Cardiac muscle cell (in vitro differentiated cells and primary cell): Measurements from ENCODE around the gene SLC45A2. TPM values are rescaled to one million over a fixed set of nuclear protein-coding genes. Genes with fewer than 3 reads are reported as not detected.

Experiments used
- DNase-seq, 2 donors: peaks; one replicate each; pipeline versions ENCODE4 v3.0.0 to v3.0.0-alpha.2; 2010 to 2017; ENCODE audit warnings: low read depth in 1 of 2, low spot score in 1 of 2
- H3K27ac ChIP-seq: fragments of 200-600 bp; sonication (generic); 2 replicates; pipeline ENCODE4 v1.5.1; 2016
- H3K27me3 ChIP-seq: fragments of 200-600 bp; sonication (generic); 2 replicates; pipeline ENCODE4 v1.6.0; 2016; ENCODE audit warnings: control low read depth
- H3K36me3 ChIP-seq: fragments of 200-600 bp; sonication (generic); 2 replicates; pipeline ENCODE4 v1.5.1; 2016; ENCODE audit warnings: control low read depth
- H3K4me1 ChIP-seq: fragments of 200-600 bp; sonication (generic); 2 replicates; pipeline ENCODE4 v1.8.1; 2017; ENCODE audit warnings: low read depth, mild to moderate bottlenecking, mixed run types
- H3K4me3 ChIP-seq: fragments of 200-600 bp; sonication (generic); 2 replicates; pipeline ENCODE4 v1.5.1; 2016; ENCODE audit warnings: mild to moderate bottlenecking
- H3K9me3 ChIP-seq: fragments of 200-600 bp; sonication (generic); 2 replicates; pipeline ENCODE4 v1.5.1; 2017; ENCODE audit warnings: low read depth, mild to moderate bottlenecking, control low read depth
- polyA plus RNA-seq: library from polyadenylated mRNA; unstranded; fragments of >200 nt; fragmentation: Nextera tagmentation; extraction: Ambion mirVana; gene quantifications from 2 replicates; pipeline ENCODE4 v1.2.1, GENCODE V29; 2016
- total RNA-seq: library from RNA; depleted of rRNA; stranded (reverse); fragments of >200 nt; gene quantifications from 2 replicates; pipeline ENCODE4 v1.2.3, GENCODE V29; 2016
- TF ChIP-seq, protein P1 (sequence below): IDR thresholded peaks from 2 replicates; pipeline ENCODE4 v1.5.1; 2012; ENCODE audit warnings: low read depth, mild to moderate bottlenecking, low read length

The SLC45A2 gene
- total and polyA plus RNA-seq, 2 experiments from 2014 or later = 0.32 TPM; not detected in 1

DNA sequence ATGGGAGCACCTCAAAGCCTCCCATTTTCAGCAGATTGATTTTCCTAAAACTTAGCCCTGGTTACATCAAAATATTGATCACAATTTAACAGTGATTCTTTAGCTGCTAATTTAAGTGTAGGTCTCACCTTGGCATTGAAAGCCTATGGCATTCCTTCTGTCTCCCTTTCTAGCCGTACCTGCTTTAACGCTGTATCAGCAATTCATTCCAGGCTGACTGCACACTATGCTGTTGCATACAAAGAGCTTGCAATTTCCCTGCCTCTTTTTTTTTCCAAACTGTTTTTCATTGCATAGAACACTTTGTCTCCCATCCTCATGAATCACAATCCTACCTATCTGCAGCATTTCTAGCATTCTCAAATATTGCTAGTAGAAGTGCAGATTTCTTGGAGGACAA is 32.3 kb upstream of the SLC45A2 start:
- Histone ChIP-seq H3K27ac (no peak overlapping the region), H3K9me3 (no peaks in the 10 kb centered on the region), H3K4me1 (no peaks in the 10 kb centered on the region), H3K27me3 (no peaks in the 10 kb centered on the region), H3K36me3 (no peaks in the 10 kb centered on the region), H3K4me3 (no peak overlapping the region)
- TF ChIP-seq, protein P1, sequence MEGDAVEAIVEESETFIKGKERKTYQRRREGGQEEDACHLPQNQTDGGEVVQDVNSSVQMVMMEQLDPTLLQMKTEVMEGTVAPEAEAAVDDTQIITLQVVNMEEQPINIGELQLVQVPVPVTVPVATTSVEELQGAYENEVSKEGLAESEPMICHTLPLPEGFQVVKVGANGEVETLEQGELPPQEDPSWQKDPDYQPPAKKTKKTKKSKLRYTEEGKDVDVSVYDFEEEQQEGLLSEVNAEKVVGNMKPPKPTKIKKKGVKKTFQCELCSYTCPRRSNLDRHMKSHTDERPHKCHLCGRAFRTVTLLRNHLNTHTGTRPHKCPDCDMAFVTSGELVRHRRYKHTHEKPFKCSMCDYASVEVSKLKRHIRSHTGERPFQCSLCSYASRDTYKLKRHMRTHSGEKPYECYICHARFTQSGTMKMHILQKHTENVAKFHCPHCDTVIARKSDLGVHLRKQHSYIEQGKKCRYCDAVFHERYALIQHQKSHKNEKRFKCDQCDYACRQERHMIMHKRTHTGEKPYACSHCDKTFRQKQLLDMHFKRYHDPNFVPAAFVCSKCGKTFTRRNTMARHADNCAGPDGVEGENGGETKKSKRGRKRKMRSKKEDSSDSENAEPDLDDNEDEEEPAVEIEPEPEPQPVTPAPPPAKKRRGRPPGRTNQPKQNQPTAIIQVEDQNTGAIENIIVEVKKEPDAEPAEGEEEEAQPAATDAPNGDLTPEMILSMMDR = no peak
- no peak for DNase-seq

DNA sequence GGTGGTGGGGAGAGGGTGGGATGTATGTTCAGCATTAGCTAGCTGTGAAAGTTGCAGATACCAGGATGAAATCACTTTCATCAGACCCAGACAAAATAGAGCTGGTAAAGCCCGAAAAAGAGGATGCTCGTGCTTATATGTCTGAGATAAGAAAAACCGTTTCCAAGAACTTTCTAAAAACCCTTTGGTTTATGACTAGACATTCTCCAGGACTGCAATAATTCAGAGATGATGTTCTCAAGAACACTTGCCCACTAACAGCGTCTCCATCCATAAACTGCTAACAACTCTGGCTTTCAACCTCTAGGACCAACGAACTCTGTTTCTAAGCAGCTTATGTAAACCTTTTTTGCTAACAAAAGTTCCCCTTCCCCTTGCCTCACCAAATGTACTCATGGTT is 31.7 kb upstream of the SLC45A2 start:
- no peaks in the 10 kb centered on the region for H3K9me3 ChIP-seq
- DNase-seq = no peak
- TF ChIP-seq, protein P1 = no peak

DNA sequence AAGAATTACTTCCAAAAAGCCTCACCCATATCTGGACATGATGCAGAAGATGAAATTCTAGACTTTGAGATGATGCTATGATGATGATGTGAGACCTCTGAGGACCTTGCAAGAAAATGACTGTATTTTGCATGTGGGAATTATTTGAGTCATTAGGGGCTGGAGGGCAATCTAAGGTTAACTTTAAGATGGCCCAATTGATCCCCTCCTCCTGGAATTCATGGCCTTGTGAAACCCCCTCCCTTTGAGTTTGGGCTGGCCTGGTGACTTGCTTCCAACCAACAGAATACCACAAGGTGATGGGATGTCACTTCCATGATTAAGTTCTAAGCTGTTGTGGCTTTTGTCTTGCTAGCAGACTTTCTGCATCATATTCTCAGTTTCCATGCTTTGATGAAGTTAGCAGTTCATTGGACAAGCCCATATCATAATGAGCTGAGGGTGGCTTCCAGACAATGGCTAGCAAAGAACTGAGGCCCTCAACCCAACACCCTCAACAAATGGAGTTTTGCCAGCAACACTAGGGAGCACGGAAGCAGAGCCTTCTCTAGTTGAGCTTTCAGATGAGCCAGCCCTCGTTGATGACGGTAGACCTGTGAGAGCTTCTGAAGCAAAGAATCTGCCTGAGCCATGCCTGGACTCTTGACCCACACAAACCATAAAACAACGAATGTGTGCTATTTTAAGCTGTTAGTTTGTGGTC is 30.8 kb upstream of the SLC45A2 start:
- no peak for DNase-seq
- H3K27me3 ChIP-seq = no peaks in the 10 kb centered on the region
- H3K27ac ChIP-seq = no peak overlapping the region
- H3K9me3 ChIP-seq = no peaks in the 10 kb centered on the region
- no peak overlapping the region for H3K4me3 ChIP-seq
- TF ChIP-seq, protein P1 = no peak
- no peaks in the 10 kb centered on the region for H3K4me1 ChIP-seq
- no peaks in the 10 kb centered on the region for H3K36me3 ChIP-seq

More for the DNA sequence above, 31.7 kb upstream of the SLC45A2 start:
- Histone ChIP-seq H3K4me1 (no peaks in the 10 kb centered on the region), H3K27me3 (no peaks in the 10 kb centered on the region), H3K36me3 (no peaks in the 10 kb centered on the region), H3K27ac (no peak overlapping the region), H3K4me3 (no peak overlapping the region)

DNA sequence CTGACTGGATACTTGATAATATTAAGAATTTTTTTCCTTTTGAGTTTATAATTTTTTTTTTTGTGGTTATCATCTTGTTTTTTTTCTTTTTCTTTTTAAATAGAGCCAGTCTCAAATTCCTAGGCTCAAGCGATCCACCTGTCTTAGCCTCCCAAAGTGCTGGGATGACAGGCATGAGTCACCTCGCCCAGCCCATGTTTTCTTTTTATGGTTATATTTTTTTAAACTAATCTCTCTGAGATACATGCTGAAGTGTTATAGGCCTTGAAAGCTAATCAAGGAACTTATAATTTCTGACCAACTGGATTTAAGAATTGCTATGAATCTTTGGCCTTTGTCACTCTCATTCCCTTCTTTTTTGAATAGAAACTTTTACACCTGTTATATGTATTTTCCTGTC is 30.1 kb upstream of the SLC45A2 start:
- Histone ChIP-seq H3K27ac (no peak overlapping the region), H3K27me3 (no peaks in the 10 kb centered on the region), H3K4me3 (no peak overlapping the region), H3K9me3 (no peaks in the 10 kb centered on the region), H3K4me1 (no peaks in the 10 kb centered on the region), H3K36me3 (no peaks in the 10 kb centered on the region)
- TF ChIP-seq, protein P1 = no peak
- no peak for DNase-seq

DNA sequence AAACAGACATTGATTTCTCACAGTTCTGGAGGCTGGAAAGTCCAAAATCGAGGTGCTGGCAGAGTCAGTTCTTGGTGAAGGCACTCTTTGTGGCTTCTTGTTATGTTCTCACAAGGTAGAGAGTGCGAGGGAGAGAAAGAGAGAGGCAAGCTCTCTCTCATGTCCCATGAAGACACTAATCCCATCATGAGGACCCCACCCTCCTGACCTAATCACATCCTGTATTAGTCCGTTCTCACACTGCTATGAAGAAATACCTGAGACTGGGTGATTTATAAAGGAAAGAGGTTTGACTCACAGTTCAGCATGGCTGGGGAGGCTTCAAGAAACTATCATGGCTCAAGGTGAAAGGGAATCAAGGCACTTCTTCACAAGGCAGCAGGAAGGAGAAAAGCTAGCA is 29.1 kb upstream of the SLC45A2 start:
- H3K4me3 ChIP-seq = no peak overlapping the region
- no peak for DNase-seq
- H3K9me3 ChIP-seq = no peaks in the 10 kb centered on the region
- H3K4me1 ChIP-seq = peaks cover 8% of the 10 kb centered on the region
- no peaks in the 10 kb centered on the region for H3K27me3 ChIP-seq
- TF ChIP-seq, protein P1 = no peak
- H3K36me3 ChIP-seq = no peaks in the 10 kb centered on the region
- no peak overlapping the region for H3K27ac ChIP-seq

DNA sequence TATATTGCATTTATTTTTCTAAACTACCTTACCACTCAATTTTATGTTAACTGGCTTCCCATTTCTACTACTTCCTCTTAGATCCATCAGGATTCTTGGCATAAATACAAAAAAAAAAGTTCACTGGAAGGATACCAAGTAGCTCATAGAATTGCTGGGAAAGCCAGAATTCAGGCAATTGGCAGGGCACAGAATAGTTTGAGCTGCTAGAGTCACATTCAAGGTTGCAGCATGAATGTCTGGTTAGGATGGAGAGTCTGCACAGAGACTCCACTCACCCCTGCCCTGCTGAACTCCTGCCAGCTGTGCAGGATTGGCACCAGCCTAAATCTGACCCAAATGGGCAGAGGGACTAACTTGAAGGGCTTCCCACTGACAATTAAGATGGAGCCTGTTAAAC is 28.3 kb upstream of the SLC45A2 start:
- H3K4me1 ChIP-seq = peaks cover 9% of the 10 kb centered on the region
- H3K27ac ChIP-seq = no peak overlapping the region
- H3K4me3 ChIP-seq = no peak overlapping the region
- peak in 1 of 2 donors; percentile 76 for DNase-seq
- no peaks in the 10 kb centered on the region for H3K27me3 ChIP-seq
- no peaks in the 10 kb centered on the region for H3K36me3 ChIP-seq
- TF ChIP-seq, protein P1 = no peak
- no peaks in the 10 kb centered on the region for H3K9me3 ChIP-seq
